Muscle layer of duodenum (tissue), 2 donors: ENCODE data around the gene MSANTD4.

ENCODE experiments used
- H3K27ac ChIP-seq: one replicate; pipeline ENCODE4 v1.7.0; 2013; ENCODE audit warnings: mild to moderate bottlenecking, low read length
- H3K27me3 ChIP-seq: one replicate; pipeline ENCODE4 v1.7.0; 2013; ENCODE audit warnings: low read depth, mild to moderate bottlenecking, control low read depth, low read length
- H3K36me3 ChIP-seq, 2 donors: one replicate each; pipeline ENCODE4 v1.7.0; 2013; ENCODE audit warnings: low read length in 2 of 2, control low read depth in 1 of 2, mild to moderate bottlenecking in 1 of 2; ENCODE audit not compliant: insufficient read depth in 2 of 2, control insufficient read depth in 1 of 2
- H3K4me1 ChIP-seq, 2 donors: one replicate each; pipeline ENCODE4 v1.7.0; 2013; ENCODE audit warnings: low read length in 2 of 2, mild to moderate bottlenecking in 2 of 2, control low read depth in 1 of 2, moderate library complexity in 1 of 2; ENCODE audit not compliant: insufficient read depth in 2 of 2, control insufficient read depth in 1 of 2
- H3K4me3 ChIP-seq, 2 donors: one replicate each; pipeline ENCODE4 v1.7.0; 2013; ENCODE audit warnings: low read length in 2 of 2, low read depth in 1 of 2, mild to moderate bottlenecking in 1 of 2
- H3K9me3 ChIP-seq, 2 donors: one replicate each; pipeline ENCODE4 v1.7.0; 2013; ENCODE audit warnings: low read length in 2 of 2, control low read depth in 1 of 2, mild to moderate bottlenecking in 1 of 2; ENCODE audit not compliant: control insufficient read depth in 1 of 2
- donor health status: healthy.

MSANTD4 gene

DNA sequence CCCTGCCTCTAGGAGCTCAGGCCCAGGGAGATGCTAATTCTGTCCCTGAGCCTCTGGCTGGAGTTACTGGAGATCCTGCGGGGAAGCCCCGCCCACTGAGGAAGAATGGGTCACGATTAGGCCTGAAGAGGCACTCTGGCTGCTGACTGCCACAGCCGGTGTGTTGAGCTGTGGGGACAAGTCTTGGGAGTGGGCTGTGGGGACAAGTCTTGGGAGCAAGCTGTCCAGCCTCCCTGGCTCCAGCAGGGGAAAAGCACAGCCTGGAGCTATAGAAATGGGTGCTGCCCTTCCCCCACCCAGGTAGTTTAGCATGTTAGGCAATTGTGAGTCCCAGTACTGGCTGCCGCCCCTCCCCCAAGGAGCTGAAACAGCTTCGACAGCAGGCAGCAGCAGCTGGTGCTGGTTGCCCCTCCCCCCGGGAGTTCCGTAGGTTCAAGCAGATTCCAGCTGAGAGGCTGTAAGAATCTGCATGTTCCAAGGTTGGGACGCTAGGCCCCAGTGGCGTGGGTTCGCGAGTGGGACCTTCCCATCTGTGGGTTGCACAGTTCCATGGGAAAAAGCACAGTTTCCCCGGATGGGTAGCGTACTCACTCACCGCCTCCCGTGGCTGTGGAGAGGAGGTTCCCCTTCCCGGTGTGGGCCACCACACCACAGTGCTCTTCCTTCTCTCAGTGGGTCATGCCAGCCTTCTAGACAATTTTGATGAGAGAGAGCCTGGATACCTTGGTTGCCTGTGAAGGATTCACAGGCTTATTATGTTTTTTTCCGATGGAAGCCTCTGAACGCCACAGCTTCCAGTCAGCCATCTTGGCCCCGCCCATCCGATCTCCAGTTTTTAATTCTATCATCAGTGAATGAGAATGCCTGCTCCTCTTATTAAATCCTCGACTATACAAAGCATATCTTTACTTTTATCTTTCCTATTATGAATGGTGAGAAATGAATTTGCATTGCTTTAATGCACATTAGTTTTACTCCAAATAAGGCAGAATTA lies 61.5 kb downstream of the MSANTD4 start:
- Histone ChIP-seq H3K27me3 (no peaks in the 10 kb centered on the region), H3K36me3 (no peaks in the 10 kb centered on the region), H3K27ac (no peak overlapping the region), H3K9me3 (peaks cover 0 to 5% of the 10 kb centered on the region in 2 donors), H3K4me3 (no peak overlapping the region), H3K4me1 (no peaks in the 10 kb centered on the region)
